GM12878 (cell line): ENCODE data around the gene MRRF.

ENCODE experiments used
- CTCF ChIP-seq, 3 experiments: IDR thresholded peaks in 2 of 3; conservative IDR thresholded peaks in 1 of 3; 2 replicates each; pipeline ENCODE4 v1.5.1; 2011; ENCODE audit warnings: low read depth in 3 of 3, low read length in 3 of 3, mild to moderate bottlenecking in 3 of 3, control low read depth in 2 of 3, moderate library complexity in 2 of 3, inconsistent platforms in 1 of 3, mixed read lengths in 1 of 3; ENCODE audit not compliant: control insufficient read depth in 2 of 3, insufficient read depth in 1 of 3; ENCODE audit errors: extremely low read depth in 1 of 3
- HDAC6 ChIP-seq: fragments of 200-600 bp; sonication (generic); IDR thresholded peaks from one replicate; pipeline ENCODE4 v1.8.0; 2017; ENCODE audit warnings: antibody characterized with exemption; ENCODE audit not compliant: unreplicated experiment
- KAT2A ChIP-seq: conservative IDR thresholded peaks from 2 replicates; pipeline ENCODE4 v1.6.1; 2011; ENCODE audit warnings: low read depth, low read length; ENCODE audit not compliant: control insufficient read depth

GRCh38 chr9:122218935-122219855 is 45.5 kb upstream of the MRRF start:
- TF ChIP-seq KAT2A = no peak
- TF ChIP-seq CTCF (IDR thresholded peaks at IDR 0.05 in 2 of 3, conservative IDR thresholded peaks at IDR 0.05 in 1 of 3; ENCODE audit: control insufficient read depth in 2 of 3, extremely low read depth in 1 of 3, insufficient read depth in 1 of 3, low read depth in 3 of 3, low read length in 3 of 3) = no peak
- no peak for TF ChIP-seq HDAC6
